ENCODE results near the gene PNKP.

The PNKP gene

DNA sequence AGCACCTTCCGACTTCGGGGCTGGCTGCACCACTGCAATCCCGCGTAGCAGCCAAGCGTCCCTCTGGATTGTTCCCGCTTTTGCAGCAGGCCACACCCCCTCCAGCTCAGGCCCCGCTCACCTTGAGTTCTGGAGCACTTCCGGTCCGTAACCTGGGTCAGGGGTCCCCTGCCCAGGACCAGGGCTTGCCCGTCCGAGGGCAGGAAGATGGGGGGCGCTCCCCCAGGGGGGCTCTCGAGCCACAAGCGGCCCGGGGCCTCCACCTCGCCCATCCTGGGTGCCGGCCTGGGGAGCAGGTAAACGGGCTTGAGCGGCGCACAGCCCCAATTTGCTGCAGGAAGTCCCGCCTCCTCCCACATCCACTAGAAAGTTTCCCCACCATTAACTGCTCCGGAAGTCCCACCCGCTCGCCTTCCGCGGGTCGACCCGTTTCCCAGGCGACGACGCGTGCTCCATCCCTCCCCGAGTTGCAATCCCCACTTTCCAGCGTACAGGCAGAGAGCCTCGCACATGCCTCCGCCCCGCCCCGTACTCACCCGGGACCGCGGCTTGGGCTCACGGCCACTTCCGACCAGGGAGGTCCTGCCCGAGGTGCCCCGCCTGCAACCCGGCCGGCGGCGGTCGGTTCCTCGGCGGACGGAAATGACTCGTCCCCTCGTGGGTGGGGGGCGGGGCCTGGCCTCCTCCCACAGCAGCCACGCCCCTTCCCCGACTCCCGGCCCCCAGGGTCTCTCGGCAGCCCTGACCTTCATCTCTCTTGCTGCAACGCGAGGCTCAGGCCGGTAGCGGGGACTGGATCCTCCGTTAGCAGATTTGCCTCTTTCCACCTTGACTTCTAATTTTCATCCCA, at the start of gene PNKP:
PNKP (minus strand) TSS at position 644 of the 850 bp plus-strand sequence; CDS start at position 272, 372 bp downstream.
- in situ Hi-C loops (cut with MboI; ENCODE audit: low sequenced_read_pairs): no loop called here

GRCh38 chr19:49915271-49915670, 47.9 kb upstream of the PNKP start:
- in situ Hi-C loops (cut with MboI; ENCODE audit: low sequenced_read_pairs): no loop called here

DNA sequence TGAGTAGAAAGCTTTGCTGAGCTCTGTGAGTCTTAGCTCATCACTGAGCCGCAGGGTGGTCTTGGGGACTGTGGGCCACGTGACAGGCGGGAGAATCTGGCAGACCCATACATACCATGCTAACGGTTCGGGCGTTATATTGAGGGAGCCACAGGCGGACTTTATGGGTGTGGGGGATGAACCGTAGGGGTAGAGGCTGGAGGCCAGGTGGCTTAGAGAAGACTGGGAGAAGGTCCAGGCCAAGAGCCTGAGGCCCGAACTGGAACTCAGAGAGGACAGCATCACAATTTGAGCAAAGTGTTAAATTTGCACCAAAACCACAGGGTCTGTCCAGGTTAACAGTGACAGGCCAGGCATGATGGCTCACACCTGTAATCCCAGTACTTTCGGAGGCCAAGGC, 46.3 kb upstream of the PNKP start:
- in situ Hi-C loops (cut with MboI; ENCODE audit: low sequenced_read_pairs): no loop called here

- in situ Hi-C loops (cut with MboI; ENCODE audit: low sequenced_read_pairs): no loop called here
Measured at GRCh38 chr19:49912965-49913685, 45.7 kb upstream of the PNKP start.

DNA sequence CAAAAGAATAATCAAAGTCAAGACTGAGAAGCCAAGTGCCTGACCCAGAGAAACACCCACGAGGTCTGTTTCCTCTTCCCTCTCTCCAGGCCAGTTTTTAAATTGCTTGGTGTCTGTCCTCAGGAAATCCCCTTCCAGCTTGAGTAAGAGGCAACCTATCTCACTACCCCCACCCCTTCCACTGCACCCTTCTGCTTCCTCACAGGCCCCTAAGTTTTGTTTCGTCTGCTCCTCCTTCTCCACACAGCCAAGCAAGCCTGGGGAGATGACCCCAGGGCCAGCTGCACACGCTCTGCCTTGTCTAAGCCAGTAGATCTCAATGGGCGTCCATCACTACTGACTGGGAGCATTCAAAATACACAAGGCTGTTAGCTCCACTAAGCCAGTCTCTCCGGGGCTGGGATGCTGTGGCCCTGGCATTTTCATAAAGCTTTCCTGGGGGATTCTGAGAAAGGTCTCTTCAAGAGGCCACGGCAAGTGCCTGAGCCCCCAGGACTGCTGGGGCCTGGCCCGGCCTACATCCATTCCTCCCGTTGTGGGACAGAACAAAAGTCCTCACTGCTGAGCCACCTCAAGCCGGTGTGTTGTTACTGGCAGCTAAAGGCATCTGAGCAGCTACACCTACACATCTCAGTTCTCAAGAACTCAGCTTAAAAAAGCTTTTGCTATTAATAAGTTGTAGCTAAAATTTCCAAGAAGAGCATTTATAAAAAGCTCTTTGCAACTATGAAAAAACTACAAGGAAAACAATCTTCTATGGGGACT, 44.2 kb upstream of the PNKP start:
- in situ Hi-C loops (cut with MboI; ENCODE audit: low sequenced_read_pairs): no loop called here

- in situ Hi-C loops (cut with MboI; ENCODE audit: low sequenced_read_pairs): no loop called here
Measured at GRCh38 chr19:49910179-49910578, 42.8 kb upstream of the PNKP start.

- in situ Hi-C loops (cut with MboI; ENCODE audit: low sequenced_read_pairs): no loop called here
Measured at GRCh38 chr19:49908480-49909420, 41.4 kb upstream of the PNKP start.

GRCh38 chr19:49907745-49908446, 40.5 kb upstream of the PNKP start:
- in situ Hi-C loops (cut with MboI; ENCODE audit: low sequenced_read_pairs): no loop called here

DNA sequence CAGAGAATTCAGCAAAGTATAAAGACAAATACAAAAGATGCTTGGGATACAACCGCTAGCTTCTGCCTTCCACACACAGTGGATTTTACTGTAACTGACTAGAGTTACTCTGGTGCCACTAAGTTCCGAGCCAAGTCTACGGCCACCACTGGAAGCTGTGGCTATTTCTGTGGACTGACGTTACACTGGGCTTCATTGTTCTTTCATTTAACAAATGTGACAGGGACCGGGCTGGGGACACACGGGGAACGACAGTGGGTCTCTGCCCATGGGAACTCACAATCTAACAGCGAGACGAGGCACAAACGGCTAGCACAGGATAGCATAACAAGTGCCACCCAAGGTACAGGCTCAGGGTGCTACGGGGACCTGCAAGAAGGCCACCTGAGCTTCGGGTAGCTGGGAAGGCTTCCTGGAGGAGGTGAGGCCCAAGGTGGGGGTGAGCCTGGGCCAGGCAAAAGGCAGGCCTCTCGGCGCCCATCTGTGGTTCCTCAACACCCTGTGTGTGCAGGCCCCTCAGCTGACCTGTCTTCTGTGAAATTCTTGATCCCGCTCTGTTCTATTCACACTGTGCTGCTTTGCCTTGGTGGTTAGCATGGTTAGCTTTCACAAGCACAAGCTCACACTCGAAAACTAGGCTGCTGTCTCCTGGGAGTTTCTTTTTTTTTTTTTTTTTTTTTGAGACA, 39.6 kb upstream of the PNKP start:
- in situ Hi-C loops (cut with MboI; ENCODE audit: low sequenced_read_pairs): no loop called here

DNA sequence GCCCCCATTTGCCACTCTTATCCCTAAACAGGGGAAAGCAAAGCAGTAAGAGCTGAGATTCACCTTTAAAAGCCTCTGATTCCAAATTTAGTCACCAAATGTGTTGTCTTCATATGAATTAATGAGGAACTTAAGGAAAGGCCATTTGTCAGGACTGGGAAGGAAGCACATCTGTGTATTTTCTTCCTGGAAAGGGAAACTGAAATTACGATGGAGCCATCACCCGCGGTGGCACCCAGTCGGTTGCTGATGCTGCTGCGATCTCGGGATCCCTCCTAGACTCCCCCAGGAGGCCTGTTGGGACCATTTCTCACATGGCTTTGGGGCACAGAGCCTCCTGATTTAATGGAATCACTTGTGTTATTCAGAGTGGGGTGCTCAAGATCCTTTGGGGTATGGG, 36.8 kb upstream of the PNKP start:
- in situ Hi-C loops (cut with MboI; ENCODE audit: low sequenced_read_pairs): no loop called here

GRCh38 chr19:49896863-49897621, 29.7 kb upstream of the PNKP start, which contains the start of gene IL4I1:
Gene IL4I1 (minus strand): TSS chr19:49896887. CDS start chr19:49896160, 727 bp downstream.
- in situ Hi-C loops (cut with MboI; ENCODE audit: low sequenced_read_pairs): no loop called here

DNA sequence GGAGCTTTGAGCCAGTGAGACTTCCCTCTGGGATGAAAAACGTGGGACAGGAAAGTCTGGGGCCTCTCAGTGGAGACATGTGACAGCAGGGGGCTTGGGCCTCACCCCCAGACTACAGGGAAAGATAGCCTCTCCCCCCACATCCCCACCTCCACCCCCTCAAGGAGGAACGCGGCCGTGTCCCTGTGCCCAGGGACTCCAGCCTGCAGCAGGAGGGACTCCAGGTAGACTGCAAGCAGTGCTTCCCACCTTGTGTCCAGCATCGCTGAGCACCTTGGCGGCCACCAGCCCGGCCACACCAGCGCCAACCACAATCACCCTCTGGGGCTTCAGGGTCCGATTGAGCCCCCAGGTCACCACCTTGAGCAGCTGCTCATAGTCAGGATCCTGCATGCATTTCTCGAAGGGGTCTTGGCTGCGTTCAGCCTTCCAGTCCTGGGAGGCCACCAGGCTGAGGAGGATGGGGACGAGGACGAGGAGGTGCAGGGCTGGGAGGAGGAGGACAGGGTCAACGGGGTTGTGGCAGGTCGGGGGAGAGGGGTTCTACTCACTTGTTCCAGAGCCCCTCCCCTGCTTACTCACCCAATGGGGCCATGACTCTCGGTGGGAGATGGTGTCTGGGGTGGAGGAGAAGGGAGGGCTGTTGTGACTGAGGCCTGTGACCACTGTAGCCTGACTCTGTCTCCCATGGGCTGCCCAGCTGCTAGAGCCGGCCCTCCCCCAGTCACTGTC, 28.4 kb upstream of the PNKP start:
- in situ Hi-C loops (cut with MboI; ENCODE audit: low sequenced_read_pairs): no loop called here

GRCh38 chr19:49894879-49895565, 27.6 kb upstream of the PNKP start:
- in situ Hi-C loops (cut with MboI; ENCODE audit: low sequenced_read_pairs): no loop called here

DNA sequence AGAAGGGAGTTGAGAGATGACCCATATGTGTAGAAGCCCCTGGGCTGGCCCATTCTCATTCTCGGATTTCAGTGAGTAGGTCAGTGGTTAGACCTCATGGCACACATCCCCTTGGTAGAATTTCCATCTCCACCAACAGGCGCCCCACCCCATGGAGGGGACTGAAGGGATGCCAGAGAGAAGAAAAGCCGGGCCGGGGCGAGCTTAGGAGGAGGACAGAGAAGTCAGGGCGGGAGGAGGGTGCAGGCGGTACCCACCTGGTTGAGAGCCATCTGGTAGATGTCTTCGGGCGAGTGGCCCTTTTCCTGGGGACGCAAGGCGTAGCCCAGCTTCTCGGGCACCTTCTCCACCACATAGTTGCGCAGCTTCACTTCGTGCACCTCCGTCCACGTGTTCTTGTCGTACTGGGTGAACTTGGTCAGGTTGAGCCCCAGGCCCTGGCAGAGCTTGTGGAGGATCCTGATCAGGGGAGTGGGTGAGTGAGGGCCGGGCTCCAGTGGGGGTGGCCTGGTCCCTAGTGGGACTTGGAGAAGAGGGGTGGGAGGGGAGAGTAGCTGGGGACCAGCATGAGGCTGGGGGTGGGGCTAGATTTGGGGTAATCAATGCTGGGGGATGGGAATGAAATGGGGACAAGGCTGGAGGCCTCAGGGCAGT, 26.8 kb upstream of the PNKP start:
- in situ Hi-C loops (cut with MboI; ENCODE audit: low sequenced_read_pairs): no loop called here

- in situ Hi-C loops (cut with MboI; ENCODE audit: low sequenced_read_pairs): no loop called here
Measured at GRCh38 chr19:49892716-49893115, 25.3 kb upstream of the PNKP start.

DNA sequence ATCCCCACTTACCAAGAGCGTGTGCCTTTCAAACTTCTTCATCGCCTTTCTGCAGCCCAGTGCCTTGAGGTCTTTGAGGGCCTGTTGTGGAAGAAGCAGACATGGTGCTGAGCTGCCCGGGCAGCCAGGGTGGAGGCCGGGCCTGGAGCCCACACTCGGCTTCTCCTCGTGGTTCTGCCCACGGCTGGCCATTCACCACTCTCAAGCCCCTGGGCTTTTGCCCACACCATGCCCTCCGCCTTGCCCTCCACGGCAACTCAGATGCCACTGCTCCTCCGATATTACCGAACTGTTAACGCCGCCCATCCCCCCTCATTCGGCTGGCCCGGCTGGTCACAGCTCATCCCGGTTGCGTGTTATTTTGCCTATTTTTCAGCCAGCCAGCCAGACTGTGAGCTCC, 24.0 kb upstream of the PNKP start:
- in situ Hi-C loops (cut with MboI; ENCODE audit: low sequenced_read_pairs): no loop called here

All from HL-60/S4 treated with retinoic acid at 250 ng/mL for 4 days and 3 days (cell line).